NCI-H748 (cell line): Measurements from ENCODE around the gene MCC.

Experiments used
- DNase-seq: peaks from one replicate; lab custom pipeline; 2025; ENCODE audit not compliant: unreplicated experiment; lab: John Stamatoyannopoulos, UW

MCC gene

GRCh38 chr5:113157886-113158285 is 330.4 kb downstream of the MCC start:
- no peak for DNase-seq

DNA sequence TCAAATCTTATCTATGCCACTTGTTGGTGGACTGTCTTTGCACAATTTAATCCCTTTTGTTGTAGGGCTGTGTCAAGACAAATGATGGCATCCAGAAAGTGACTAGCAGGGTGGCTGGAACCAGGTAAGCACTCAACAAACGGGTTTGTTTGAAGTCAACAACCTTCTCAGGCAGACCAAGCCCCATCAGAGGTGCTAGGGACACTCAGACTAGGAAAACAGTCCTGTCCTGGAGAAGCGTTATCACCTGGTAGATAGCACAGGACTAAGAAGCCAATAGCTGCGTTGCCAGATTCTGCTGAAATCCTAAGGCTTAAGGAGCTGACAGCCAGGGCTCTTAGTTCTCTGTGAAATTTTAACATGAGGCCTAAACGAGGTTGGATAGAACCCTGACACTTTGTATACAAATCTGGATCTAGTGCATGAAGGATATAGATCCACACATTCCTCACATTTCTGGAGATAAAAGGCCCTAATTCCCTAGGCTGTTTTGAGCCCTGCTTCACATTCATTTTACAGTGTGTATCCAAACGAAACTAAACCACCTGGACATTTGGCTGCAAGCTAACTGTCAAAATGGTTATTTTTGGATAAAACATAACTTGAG is 331.9 kb downstream of the MCC start:
- no peak for DNase-seq

DNA sequence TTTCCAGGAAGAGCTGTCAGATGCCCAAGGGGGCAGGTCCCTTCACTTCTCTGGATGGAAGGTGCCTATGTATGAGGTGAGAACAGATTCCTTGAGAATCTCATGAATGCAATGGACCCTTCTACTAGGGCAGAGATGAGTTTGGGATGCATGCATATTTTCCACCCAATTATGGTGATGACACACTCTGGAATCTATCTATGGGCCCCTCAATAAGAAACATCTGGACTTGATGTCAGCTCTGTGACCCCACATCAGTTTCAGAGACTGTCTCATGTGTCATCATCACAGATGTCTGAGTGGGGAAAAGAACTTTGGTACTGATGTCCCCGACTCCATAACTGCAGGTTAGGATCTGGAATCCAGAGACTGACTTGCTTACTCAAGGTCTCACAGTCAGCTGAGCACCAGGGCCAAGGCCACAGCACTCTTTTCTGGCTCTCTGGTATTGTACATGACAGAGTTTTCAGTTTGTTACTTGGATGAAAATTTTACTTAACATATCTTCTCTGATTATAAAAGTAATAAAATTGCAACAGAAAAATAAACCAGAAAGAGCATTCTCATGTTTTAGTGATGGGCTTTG is 334.6 kb downstream of the MCC start:
- no peak for DNase-seq

DNA sequence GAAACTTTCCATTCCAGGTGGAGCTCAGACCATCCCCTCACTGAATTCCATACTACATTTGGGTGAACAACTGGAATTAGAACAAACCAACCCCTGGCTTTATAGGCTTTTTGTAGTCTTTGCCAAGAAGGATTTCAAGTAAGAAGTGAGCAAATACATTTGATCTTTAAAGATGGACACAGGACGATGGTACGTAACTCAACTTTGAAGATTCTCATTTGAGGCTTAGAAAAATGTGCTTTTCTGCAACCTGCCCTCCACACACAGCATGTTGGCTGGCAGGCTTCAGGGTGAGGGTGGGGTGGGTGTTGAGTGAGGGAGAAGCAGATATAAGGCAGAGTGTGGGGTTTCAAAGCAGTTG is 335.9 kb downstream of the MCC start:
- no peak for DNase-seq

GRCh38 chr5:113151641-113152379 is 336.4 kb downstream of the MCC start:
- no peak for DNase-seq

DNA sequence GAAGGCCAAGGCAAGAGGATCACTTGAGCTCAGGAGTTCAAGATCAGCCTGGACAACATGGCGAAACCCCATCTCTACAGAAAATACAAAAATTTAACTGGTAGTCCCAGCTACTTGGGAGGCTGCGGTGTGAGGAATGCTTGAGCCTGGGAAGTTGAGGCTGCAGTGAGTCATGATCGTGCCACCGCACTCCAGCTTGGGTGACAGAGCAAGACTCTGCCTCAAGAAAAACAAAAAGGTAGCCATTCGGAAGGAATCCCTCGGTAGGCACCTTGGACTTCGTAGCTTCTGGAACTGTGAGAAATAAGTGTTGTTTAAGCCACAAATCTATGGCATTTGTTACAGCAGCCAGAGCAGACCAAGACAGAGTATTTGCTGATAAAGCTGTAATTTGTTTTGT is 337.4 kb downstream of the MCC start:
- DNase-seq, result no peak

DNA sequence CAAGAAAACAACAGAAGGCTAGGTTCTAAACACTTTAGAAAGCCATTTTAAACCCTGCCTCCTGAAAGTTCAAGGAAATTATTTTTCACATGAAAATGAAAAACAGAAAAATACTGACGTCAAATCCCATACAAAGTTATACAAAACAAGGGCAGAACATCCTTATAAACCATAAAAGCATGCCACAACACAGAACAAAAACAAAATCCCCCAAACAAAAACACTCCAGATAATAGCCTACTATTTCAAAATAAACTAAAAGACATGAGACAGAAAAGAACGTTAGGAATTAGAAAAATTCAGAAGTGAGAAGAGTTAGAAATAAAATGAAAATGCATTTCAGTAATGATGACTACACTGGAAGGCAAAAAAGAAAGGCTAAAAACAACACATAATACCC is 338.0 kb downstream of the MCC start:
- DNase-seq, result no peak

- no peak for DNase-seq
Observed at GRCh38 chr5:113147537-113147936, 340.7 kb downstream of the MCC start.

- no peak for DNase-seq
Observed at GRCh38 chr5:113147101-113147508, 341.1 kb downstream of the MCC start.

GRCh38 chr5:113145757-113146387 is 342.4 kb downstream of the MCC start:
- no peak for DNase-seq

- no peak for DNase-seq
Observed at GRCh38 chr5:113142186-113142585, 346.1 kb downstream of the MCC start.

DNA sequence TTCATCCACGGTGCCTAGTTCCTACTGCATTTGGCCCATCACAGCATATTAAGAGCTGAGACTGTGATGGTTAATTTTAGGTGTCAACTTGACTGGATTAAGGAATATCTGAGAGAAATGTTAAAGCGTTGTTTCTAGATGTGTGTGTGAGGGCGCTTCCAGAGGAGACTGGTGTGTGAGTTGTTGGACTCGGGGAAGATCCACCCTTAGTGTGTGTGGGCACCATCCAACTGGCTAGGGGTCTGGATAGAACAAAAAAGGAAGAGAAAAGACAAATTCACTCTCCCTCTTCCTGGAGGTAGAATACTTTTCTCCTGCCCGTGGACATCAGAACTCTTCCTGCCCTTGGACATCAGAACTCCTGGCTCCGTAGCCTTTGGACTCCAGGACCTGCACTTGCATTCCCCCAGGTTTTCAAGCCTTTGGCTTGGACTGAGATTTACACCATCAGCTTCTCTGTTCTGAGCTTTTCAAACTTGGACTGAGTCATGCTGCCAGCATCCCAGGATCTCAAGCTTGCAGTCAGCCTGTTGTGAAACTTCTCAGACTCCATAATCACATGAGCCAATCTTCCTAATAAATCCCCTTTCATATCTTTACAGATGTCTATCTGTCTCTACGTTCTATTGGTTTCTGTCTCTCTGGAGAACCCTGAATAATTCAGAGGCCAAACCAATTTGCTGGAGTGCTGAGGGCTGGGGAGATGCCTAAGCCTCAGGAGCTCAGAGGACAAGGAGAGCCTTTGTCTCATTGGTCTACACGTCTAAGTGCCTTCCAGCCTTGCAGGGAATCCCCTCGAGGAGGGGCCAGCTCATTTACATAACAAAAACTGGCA is 347.2 kb downstream of the MCC start:
- DNase-seq, result no peak

GRCh38 chr5:113133211-113133975 is 354.9 kb downstream of the MCC start:
- DNase-seq, result no peak

DNA sequence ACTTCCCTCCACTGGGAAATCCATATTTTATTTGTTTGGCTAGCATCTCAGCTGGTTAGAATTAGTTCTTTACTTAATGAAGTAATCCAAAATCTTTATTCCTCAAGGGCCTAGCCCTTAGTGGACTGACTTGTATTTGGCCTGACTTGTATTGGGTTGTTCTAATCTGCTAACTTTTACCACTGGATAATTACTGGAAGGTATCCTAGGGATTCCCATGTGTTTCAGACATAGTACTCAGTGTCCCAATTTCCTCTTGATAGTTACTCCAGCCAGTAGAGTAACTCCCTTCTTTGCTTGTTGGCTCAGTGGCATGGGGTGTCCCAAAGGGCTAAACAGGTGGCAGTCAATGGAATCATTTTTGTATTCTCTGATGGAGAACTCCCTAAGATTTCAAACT is 355.7 kb downstream of the MCC start:
- no peak for DNase-seq

- no peak for DNase-seq
Observed at GRCh38 chr5:113128641-113129330, 359.5 kb downstream of the MCC start.

DNA sequence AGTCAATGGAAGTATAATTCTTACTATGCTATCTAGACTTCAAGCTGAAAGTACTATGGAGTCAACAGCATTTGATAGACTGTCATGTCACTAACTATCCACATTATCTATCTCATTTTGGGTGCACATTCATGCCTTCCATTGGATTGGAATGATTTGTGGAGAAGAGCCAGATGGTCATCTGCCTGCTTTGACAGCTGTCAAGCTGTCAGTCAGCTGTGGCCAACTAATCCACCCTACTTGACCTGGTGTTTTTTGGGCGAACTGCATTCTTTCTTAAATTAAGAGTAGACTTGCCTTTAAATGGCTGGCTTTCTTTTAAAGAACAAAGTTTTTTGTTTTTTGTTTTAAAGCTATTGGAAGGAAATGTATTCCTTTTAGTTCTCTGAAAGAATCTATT is 360.2 kb downstream of the MCC start:
- no peak for DNase-seq

DNA sequence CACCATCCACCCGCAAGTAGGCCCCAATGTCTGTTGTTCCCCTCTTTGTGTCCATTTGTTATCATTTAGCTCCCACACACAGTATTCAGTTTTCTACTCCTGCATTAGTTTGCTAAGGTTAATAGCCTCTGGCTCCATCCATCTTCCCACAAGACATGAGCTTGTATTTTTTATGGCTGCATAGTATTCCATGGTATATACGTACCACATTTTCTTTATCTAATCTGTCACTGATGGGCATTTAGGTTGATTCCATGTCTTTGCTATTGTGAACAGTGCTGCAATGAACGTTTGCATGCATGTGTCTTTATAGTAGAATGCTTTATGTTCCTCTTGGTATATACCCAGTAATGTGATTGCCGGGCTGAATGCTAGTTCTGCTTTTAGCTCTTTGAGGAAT is 361.2 kb downstream of the MCC start:
- DNase-seq, result no peak

GRCh38 chr5:113125371-113125770 is 362.9 kb downstream of the MCC start:
- DNase-seq, result no peak

DNA sequence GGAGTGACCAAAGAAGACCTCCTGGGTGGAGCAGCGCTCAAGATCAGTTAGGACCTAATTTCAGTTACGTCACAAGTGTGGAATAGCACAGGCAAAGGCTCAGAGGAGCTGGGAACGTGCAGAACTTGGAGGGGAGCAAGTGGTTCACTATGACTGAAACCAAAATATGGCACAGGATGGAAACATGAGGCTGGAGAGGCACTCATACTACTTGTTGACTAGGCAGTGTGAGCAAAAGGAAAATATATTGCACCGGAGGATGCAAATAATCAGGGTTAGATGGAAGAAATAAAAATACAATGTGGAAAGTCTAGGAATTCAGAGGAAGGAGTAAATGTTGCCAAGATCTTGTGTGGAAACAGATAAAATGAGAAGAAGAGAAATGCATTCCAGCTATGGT is 363.3 kb downstream of the MCC start:
- no peak for DNase-seq

- DNase-seq, result no peak
Observed at GRCh38 chr5:113124265-113124664, 364.0 kb downstream of the MCC start.
